OCI-LY3 (cell line): ENCODE measurements around the gene CASK.

Experiments used
- H2AFZ ChIP-seq: fragments of 200-600, 300-600 bp; shearing (Covaris generic); 2 replicates; pipeline ENCODE4 v1.6.0; 2014; ENCODE audit warnings: antibody characterized with exemption, low read depth, low read length
- H3K27ac ChIP-seq: fragments of 200-600, 300-600 bp; sonication (generic); 2 replicates; pipeline ENCODE4 v1.5.1; 2014; ENCODE audit warnings: mild to moderate bottlenecking, low read length, moderate library complexity, mixed read lengths
- H3K27me3 ChIP-seq: fragments of 200-600, 300-600 bp; sonication (generic); 2 replicates; pipeline ENCODE4 v1.6.1; 2014; ENCODE audit warnings: low read depth, low read length, mixed read lengths
- H3K36me3 ChIP-seq: fragments of 200-600, 300-600 bp; sonication (generic); replicated peaks from 2 replicates; pipeline ENCODE3; 2014; ENCODE audit warnings: low read depth, low read length, mixed read lengths
- H3K4me1 ChIP-seq: fragments of 300-600, 200-600 bp; sonication (generic); 2 replicates; pipeline ENCODE4 v1.6.1; 2014; ENCODE audit warnings: low read length, mixed read lengths
- H3K4me2 ChIP-seq: fragments of 200-600, 300-600 bp; sonication (generic); 2 replicates; pipeline ENCODE4 v1.6.1; 2014; ENCODE audit warnings: low read length, mixed read lengths
- H3K4me3 ChIP-seq: fragments of 300-600, 200-600 bp; sonication (generic); 2 replicates; pipeline ENCODE4 v1.5.1; 2014; ENCODE audit warnings: antibody characterized with exemption, mild to moderate bottlenecking, low read length, moderate library complexity
- H3K79me2 ChIP-seq: fragments of 300-600, 200-600 bp; shearing (Covaris generic); 2 replicates; pipeline ENCODE4 v1.6.1; 2014; ENCODE audit warnings: mild to moderate bottlenecking, low read length, mixed read lengths
- H3K9ac ChIP-seq: fragments of 300-600, 200-600 bp; shearing (Covaris generic); 2 replicates; pipeline ENCODE4 v1.6.0; 2014; ENCODE audit warnings: mild to moderate bottlenecking, low read length, moderate library complexity
- H3K9me3 ChIP-seq: fragments of 200-600, 300-600 bp; shearing (Covaris generic); 2 replicates; pipeline ENCODE4 v1.6.1; 2014; ENCODE audit warnings: low read length, mixed read lengths; ENCODE audit not compliant: insufficient read depth
- H4K20me1 ChIP-seq: fragments of 200-600, 300-600 bp; sonication (generic); 2 replicates; pipeline ENCODE4 v1.6.1; 2016; ENCODE audit warnings: low read length, mixed read lengths; ENCODE audit not compliant: insufficient read depth
- CTCF ChIP-seq: fragments of 200-600, 300-600 bp; sonication (generic); IDR thresholded peaks from 2 replicates; pipeline ENCODE4 v1.5.1; 2014; ENCODE audit warnings: antibody characterized with exemption, low read length, low read depth
- EZH2phosphoT487 ChIP-seq: fragments of 200-600 bp; shearing (Covaris generic); IDR thresholded peaks from 2 replicates; pipeline ENCODE4 v1.6.1; 2018; ENCODE audit warnings: antibody characterized with exemption, mixed run types, low read depth

CASK gene

DNA sequence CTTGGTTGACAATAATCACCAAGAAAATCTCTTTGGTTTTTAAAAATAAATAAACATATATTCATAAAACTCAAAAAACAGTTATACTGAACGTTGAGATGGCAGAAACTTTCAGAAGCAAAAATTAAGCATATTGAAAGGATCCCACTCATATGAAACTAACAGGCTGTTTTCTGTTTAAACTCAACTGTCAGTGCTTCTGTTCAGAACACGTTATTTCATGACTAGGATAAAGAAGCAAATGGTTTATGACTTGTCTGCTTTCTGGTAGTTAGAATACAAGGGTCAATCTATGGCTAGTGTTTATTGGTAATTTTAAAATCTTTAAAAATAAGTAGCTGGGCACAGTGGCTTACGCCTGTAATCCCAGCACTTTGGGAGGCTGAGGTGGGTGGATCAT is 195.2 kb downstream of the CASK start:
- Histone ChIP-seq H3K9ac (no peak overlapping the region), H3K4me1 (peaks cover 30% of the 10 kb centered on the region), H4K20me1 (peaks cover 26% of the 10 kb centered on the region; the same call in 1 of the 2 replicates), H3K4me2 (no peak overlapping the region), H2AFZ (no peak overlapping the region), H3K27me3 (no peaks in the 10 kb centered on the region), H3K36me3 (peaks cover 3% of the 10 kb centered on the region), H3K27ac (no peak overlapping the region), H3K4me3 (no peak overlapping the region), H3K79me2 (no peaks in the 10 kb centered on the region), H3K9me3 (no peaks in the 10 kb centered on the region)
- no peak for TF ChIP-seq EZH2phosphoT487
- TF ChIP-seq CTCF = no peak

- Histone ChIP-seq H3K27ac (no peak within 1 kb of the TSS), H3K4me1 (peaks cover 33% of the 10 kb centered on the region), H4K20me1 (peaks cover 19% of the 10 kb centered on the region; the same call in 1 of the 2 replicates), H3K36me3 (peaks cover 29% of the 10 kb centered on the region), H3K4me3 (no peak within 1 kb of the TSS; the same call in 1 of the 2 replicates), H3K9me3 (0 out of 2 replicates have a peak, but pooled peaks cover 8% of the 10 kb centered on the region), H3K9ac (no peak within 1 kb of the TSS), H3K79me2 (no peaks in the 10 kb centered on the region), H3K4me2 (peak within 1 kb of the TSS; percentile 60), H2AFZ (no peak within 1 kb of the TSS), H3K27me3 (peaks cover 8% of the 10 kb centered on the region; the same call in 1 of the 2 replicates)
- TF ChIP-seq EZH2phosphoT487 (no peak), CTCF (no peak)
Observed at GRCh38 chrX:41723826-41724225, 199.5 kb downstream of the CASK start, which contains the start of gene GPR82. Gene GPR82 (plus strand): TSS chrX:41724181. CDS start chrX:41727027, 2,846 bp downstream.

- Histone ChIP-seq H3K4me3 (peak overlapping the region; percentile 25; the same call in 1 of the 2 replicates), H3K9ac (no peak overlapping the region), H3K4me2 (peak overlapping the region; percentile 60), H3K36me3 (peaks cover 34% of the 10 kb centered on the region), H3K79me2 (no peaks in the 10 kb centered on the region), H3K4me1 (peaks cover 33% of the 10 kb centered on the region), H2AFZ (no peak overlapping the region), H3K9me3 (0 out of 2 replicates have a peak, but pooled peaks cover 8% of the 10 kb centered on the region), H3K27me3 (peaks cover 8% of the 10 kb centered on the region; the same call in 1 of the 2 replicates), H3K27ac (no peak overlapping the region), H4K20me1 (peaks cover 19% of the 10 kb centered on the region; the same call in 1 of the 2 replicates)
- TF ChIP-seq EZH2phosphoT487 = no peak
- TF ChIP-seq CTCF = no peak
Observed at GRCh38 chrX:41722816-41723618, 200.3 kb downstream of the CASK start.

DNA sequence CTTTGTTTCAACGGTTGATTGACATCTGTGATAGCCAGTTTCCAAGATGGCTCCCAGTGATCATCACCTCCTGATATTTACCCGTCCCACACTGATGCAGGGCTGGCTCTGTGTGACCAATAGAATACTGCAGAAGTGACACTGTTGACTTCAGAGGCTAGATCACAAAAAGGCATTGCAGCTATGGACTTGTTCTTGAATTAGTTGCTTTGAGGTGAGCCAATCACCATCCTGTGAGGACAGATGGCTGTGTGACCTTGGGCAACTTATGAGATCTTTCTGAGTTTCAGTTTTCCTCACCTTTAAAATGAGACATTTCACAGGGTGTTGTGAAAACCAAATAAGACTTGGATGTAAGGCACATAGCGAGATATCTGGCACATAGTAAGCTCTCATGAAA is 201.1 kb downstream of the CASK start:
- Histone ChIP-seq H3K4me1 (peaks cover 33% of the 10 kb centered on the region), H3K27ac (no peak overlapping the region), H3K4me2 (no peak overlapping the region), H3K27me3 (peaks cover 8% of the 10 kb centered on the region; the same call in 1 of the 2 replicates), H3K36me3 (peaks cover 40% of the 10 kb centered on the region), H3K79me2 (no peaks in the 10 kb centered on the region), H4K20me1 (peaks cover 18% of the 10 kb centered on the region; the same call in 1 of the 2 replicates), H3K9ac (no peak overlapping the region), H3K4me3 (no peak overlapping the region), H3K9me3 (0 out of 2 replicates have a peak, but pooled peaks cover 8% of the 10 kb centered on the region), H2AFZ (no peak overlapping the region)
- TF ChIP-seq EZH2phosphoT487 (no peak), CTCF (no peak)
